UCSD-AML1 (cell line): ENCODE results near the gene PCDHGA7.
"Not testable (repeated sequence)": the region's sequence is repeated elsewhere in the genome, so short reads cannot be mapped to it uniquely, and the experiment has no call there.

Experiments
- DNase-seq: peaks from one replicate; lab custom pipeline; 2025; ENCODE audit not compliant: unreplicated experiment; lab: John Stamatoyannopoulos, UW

PCDHGA7 gene

GRCh38 chr5:141382469-141383294 lies at the start of gene PCDHGA7:
PCDHGA7 (plus strand) TSS chr5:141382742; CDS start chr5:141382900, 158 bp downstream.
- no peak for DNase-seq

GRCh38 chr5:141338538-141339306 lies 43.8 kb upstream of the PCDHGA7 start, which contains the start of gene PCDHGA2:
PCDHGA2 (plus strand) TSS chr5:141338760.
- DNase-seq, result no peak

- DNase-seq, result not testable (repeated sequence)
Observed at GRCh38 chr5:141340781-141341354, 41.7 kb upstream of the PCDHGA7 start.

GRCh38 chr5:141342773-141343172 lies 39.8 kb upstream of the PCDHGA7 start:
- no peak for DNase-seq

- no peak for DNase-seq
Observed at GRCh38 chr5:141343242-141343952, 39.1 kb upstream of the PCDHGA7 start, which contains the start of gene PCDHGA3. PCDHGA3 (plus strand) TSS chr5:141343829; CDS start chr5:141344034, 205 bp downstream.

GRCh38 chr5:141343953-141344463 lies 38.5 kb upstream of the PCDHGA7 start:
- DNase-seq, result no peak

GRCh38 chr5:141345327-141345726 lies 37.2 kb upstream of the PCDHGA7 start:
- DNase-seq, result no peak

- DNase-seq, result not testable (repeated sequence)
Observed at GRCh38 chr5:141346017-141346416, 36.5 kb upstream of the PCDHGA7 start.

GRCh38 chr5:141349917-141350619 lies 32.5 kb upstream of the PCDHGA7 start, which contains the start of gene PCDHGB1:
PCDHGB1 (plus strand) TSS chr5:141350099; CDS start chr5:141350261, 162 bp downstream.
- DNase-seq, result peak; percentile 16

- no peak for DNase-seq
Observed at GRCh38 chr5:141351591-141351990, 31.0 kb upstream of the PCDHGA7 start.

- no peak for DNase-seq
Observed at GRCh38 chr5:141354900-141355469, 27.6 kb upstream of the PCDHGA7 start, which contains the start of gene PCDHGA4. PCDHGA4 (plus strand) TSS chr5:141355021; CDS start chr5:141355108, 87 bp downstream.

GRCh38 chr5:141355641-141356040 lies 26.9 kb upstream of the PCDHGA7 start:
- DNase-seq, result no peak

GRCh38 chr5:141356133-141356532 lies 26.4 kb upstream of the PCDHGA7 start:
- DNase-seq, result no peak

GRCh38 chr5:141356950-141357349 lies 25.6 kb upstream of the PCDHGA7 start:
- no peak for DNase-seq

GRCh38 chr5:141359790-141360426 lies 22.6 kb upstream of the PCDHGA7 start, which contains the start of gene PCDHGB2:
PCDHGB2 (plus strand) TSS chr5:141359994; CDS start chr5:141360136, 142 bp downstream.
- DNase-seq, result peak; percentile 40

- no peak for DNase-seq
Observed at GRCh38 chr5:141360685-141361084, 21.9 kb upstream of the PCDHGA7 start.

- no peak for DNase-seq
Observed at GRCh38 chr5:141362719-141363118, 19.8 kb upstream of the PCDHGA7 start.

- DNase-seq, result no peak
Observed at GRCh38 chr5:141363952-141364660, 18.4 kb upstream of the PCDHGA7 start, which contains the start of gene PCDHGA5. PCDHGA5 (plus strand) TSS chr5:141364162; CDS start chr5:141364331, 169 bp downstream.
